DOHH2 (cell line): ENCODE results near the gene MORF4L2.

Source experiments
- H3F3A ChIP-seq: fragments of 200-600 bp; sonication (generic), shearing (Covaris generic); 2 replicates; pipeline ENCODE4 v1.6.0; 2016; ENCODE audit warnings: antibody characterized with exemption, mild to moderate bottlenecking; ENCODE audit not compliant: control insufficient read depth, insufficient read depth
- H3K27ac ChIP-seq: fragments of 200-600 bp; sonication (generic); 2 replicates; pipeline ENCODE4 v1.5.1; 2014; ENCODE audit warnings: low read depth, mild to moderate bottlenecking, low read length, moderate library complexity
- H3K27me3 ChIP-seq: fragments of 200-600 bp; sonication (generic); 2 replicates; pipeline ENCODE4 v1.6.1; 2014; ENCODE audit warnings: mild to moderate bottlenecking, low read length, mixed read lengths; ENCODE audit not compliant: control insufficient read depth
- H3K36me3 ChIP-seq: fragments of 200-600 bp; sonication (generic); 2 replicates; pipeline ENCODE4 v1.6.1; 2014; ENCODE audit warnings: mild to moderate bottlenecking, low read length, moderate library complexity, mixed read lengths; ENCODE audit not compliant: control insufficient read depth
- H3K4me1 ChIP-seq: fragments of 200-600 bp; sonication (generic); 2 replicates; pipeline ENCODE4 v1.6.1; 2014; ENCODE audit warnings: mild to moderate bottlenecking, low read length, mixed read lengths; ENCODE audit not compliant: control insufficient read depth
- H3K4me2 ChIP-seq: fragments of 200-600 bp; sonication (generic); 2 replicates; pipeline ENCODE4 v1.6.0; 2014; ENCODE audit warnings: mild to moderate bottlenecking, low read length, moderate library complexity
- H3K4me3 ChIP-seq: fragments of 200-600 bp; sonication (generic); 2 replicates; pipeline ENCODE4 v1.5.1; 2014; ENCODE audit warnings: mild to moderate bottlenecking, low read length, mixed read lengths
- H3K79me2 ChIP-seq: fragments of 200-600 bp; sonication (generic); 2 replicates; pipeline ENCODE4 v1.6.1; 2014; ENCODE audit warnings: mild to moderate bottlenecking, low read length, mixed read lengths; ENCODE audit not compliant: control insufficient read depth
- H3K9me2 ChIP-seq: fragments of 200-600 bp; sonication (generic); replicated peaks from 2 replicates; pipeline ENCODE4 v1.6.1; 2014; ENCODE audit warnings: mild to moderate bottlenecking, low read length, mixed read lengths; ENCODE audit not compliant: control insufficient read depth
- H3K9me3 ChIP-seq: fragments of 200-600 bp; sonication (generic); 2 replicates; pipeline ENCODE4 v1.6.1; 2014; ENCODE audit warnings: antibody characterized with exemption, low read length, mixed read lengths; ENCODE audit not compliant: control insufficient read depth, insufficient read depth
- H4K20me1 ChIP-seq: fragments of 200-600 bp; sonication (generic); 2 replicates; pipeline ENCODE4 v1.6.0; 2014; ENCODE audit warnings: low read depth, mild to moderate bottlenecking, antibody characterized with exemption, low read length, moderate library complexity; ENCODE audit not compliant: control insufficient read depth, insufficient read depth
- CTCF ChIP-seq: fragments of 200-600 bp; sonication (generic); IDR thresholded peaks from one replicate; pipeline ENCODE4 v1.5.1; 2014; ENCODE audit warnings: antibody characterized with exemption, mild to moderate bottlenecking, low read depth, low read length; ENCODE audit not compliant: poor library complexity, severe bottlenecking
- EZH2phosphoT487 ChIP-seq: fragments of 200-600 bp; sonication (generic); IDR thresholded peaks from 2 replicates; pipeline ENCODE4 v1.6.1; 2017; ENCODE audit warnings: borderline replicate concordance, mild to moderate bottlenecking, antibody characterized with exemption, low read length, moderate library complexity, mixed read lengths

MORF4L2 gene

GRCh38 chrX:103686199-103687072 lies at the start of gene MORF4L2:
Gene MORF4L2, minus strand, starts transcription at chrX:103686699. Its CDS starts 9,672 bp downstream, at chrX:103677027.
- Histone ChIP-seq H3K4me1 (peaks cover 18% of the 10 kb centered on the region), H3K4me3 (peak within 1 kb of the TSS; percentile 91), H3K79me2 (peaks cover 38% of the 10 kb centered on the region), H4K20me1 (0 out of 2 replicates have a peak, but pooled peaks cover 8% of the 10 kb centered on the region), H3K9me2 (no peaks in the 10 kb centered on the region), H3K27ac (peak within 1 kb of the TSS; percentile 90), H3K36me3 (peaks cover 38% of the 10 kb centered on the region), H3F3A (peaks cover 8% of the 10 kb centered on the region), H3K27me3 (no peaks in the 10 kb centered on the region), H3K4me2 (peak within 1 kb of the TSS; percentile 72), H3K9me3 (no peaks in the 10 kb centered on the region)
- no peak for TF ChIP-seq CTCF
- no peak for TF ChIP-seq EZH2phosphoT487

DNA sequence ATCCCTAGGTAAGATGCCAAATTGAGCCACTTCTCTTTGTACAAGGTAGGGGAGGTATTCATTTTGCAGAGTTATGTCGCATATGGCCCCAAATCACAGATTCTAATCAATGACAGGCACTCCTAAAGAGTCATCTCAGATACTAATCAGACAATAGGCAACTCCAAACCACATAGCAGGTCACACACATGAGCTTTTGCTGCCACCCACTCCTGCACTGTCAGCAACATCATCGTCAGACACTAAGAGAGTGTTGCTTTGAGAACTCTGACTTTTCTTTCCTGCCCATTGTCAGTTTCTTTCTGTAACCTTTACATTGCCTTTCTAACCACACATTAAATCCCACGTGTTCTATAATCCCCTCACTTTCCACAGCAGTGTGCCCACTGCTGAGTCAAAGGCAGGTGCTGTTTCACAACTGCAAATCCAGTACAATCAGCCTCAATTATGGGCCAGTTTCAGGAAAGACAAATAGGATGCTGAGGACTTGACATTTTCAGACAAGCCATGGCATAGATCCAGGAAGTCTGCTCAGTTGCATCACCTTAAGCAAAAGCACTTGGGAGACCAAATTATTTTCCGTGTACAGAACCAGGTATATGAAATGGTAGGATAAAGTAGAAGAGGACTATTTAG lies 47.7 kb upstream of the MORF4L2 start:
- no peak overlapping the region for H3K4me3 ChIP-seq
- no peaks in the 10 kb centered on the region for H3K4me1 ChIP-seq
- no peaks in the 10 kb centered on the region for H3K79me2 ChIP-seq
- TF ChIP-seq CTCF (no peak), EZH2phosphoT487 (no peak)
- H4K20me1 ChIP-seq = no peaks in the 10 kb centered on the region
- H3K9me2 ChIP-seq = no peaks in the 10 kb centered on the region
- no peaks in the 10 kb centered on the region for H3F3A ChIP-seq
- no peaks in the 10 kb centered on the region for H3K9me3 ChIP-seq
- H3K27me3 ChIP-seq = no peaks in the 10 kb centered on the region
- H3K4me2 ChIP-seq = no peak overlapping the region
- no peak overlapping the region for H3K27ac ChIP-seq
- H3K36me3 ChIP-seq = no peaks in the 10 kb centered on the region

GRCh38 chrX:103733017-103733416 lies 46.5 kb upstream of the MORF4L2 start:
- Histone ChIP-seq H3K4me2 (no peak overlapping the region), H3K36me3 (no peaks in the 10 kb centered on the region), H4K20me1 (no peaks in the 10 kb centered on the region), H3K79me2 (no peaks in the 10 kb centered on the region), H3K27me3 (no peaks in the 10 kb centered on the region), H3K9me3 (no peaks in the 10 kb centered on the region), H3K4me1 (no peaks in the 10 kb centered on the region), H3K4me3 (no peak overlapping the region), H3K27ac (no peak overlapping the region), H3F3A (no peaks in the 10 kb centered on the region), H3K9me2 (no peaks in the 10 kb centered on the region)
- TF ChIP-seq CTCF (no peak), EZH2phosphoT487 (no peak)
